ENCODE measurements around the gene IPMK.

GRCh38 chr10:58243269-58243668 is 24.4 kb downstream of the IPMK start:
- TF ChIP-seq CTCF (IDR thresholded peaks at IDR 0.05; ENCODE audit: borderline replicate concordance, extremely low read depth, low read length, poor library complexity, severe bottlenecking) = no peak
- no peak for TF ChIP-seq EZH2 (IDR thresholded peaks at IDR 0.05; ENCODE audit: borderline replicate concordance, low read depth, low read length, severe bottlenecking)

All from DND-41 (cell line).